ENCODE measurements around the gene MPHOSPH8. TPM values are rescaled to one million over a fixed set of nuclear protein-coding genes. Genes with fewer than 3 reads are reported as not detected.

Gene MPHOSPH8
- total RNA-seq, 4 donors from 2014 or later, result 21.4 to 42.2 (median 26.9) TPM

DNA sequence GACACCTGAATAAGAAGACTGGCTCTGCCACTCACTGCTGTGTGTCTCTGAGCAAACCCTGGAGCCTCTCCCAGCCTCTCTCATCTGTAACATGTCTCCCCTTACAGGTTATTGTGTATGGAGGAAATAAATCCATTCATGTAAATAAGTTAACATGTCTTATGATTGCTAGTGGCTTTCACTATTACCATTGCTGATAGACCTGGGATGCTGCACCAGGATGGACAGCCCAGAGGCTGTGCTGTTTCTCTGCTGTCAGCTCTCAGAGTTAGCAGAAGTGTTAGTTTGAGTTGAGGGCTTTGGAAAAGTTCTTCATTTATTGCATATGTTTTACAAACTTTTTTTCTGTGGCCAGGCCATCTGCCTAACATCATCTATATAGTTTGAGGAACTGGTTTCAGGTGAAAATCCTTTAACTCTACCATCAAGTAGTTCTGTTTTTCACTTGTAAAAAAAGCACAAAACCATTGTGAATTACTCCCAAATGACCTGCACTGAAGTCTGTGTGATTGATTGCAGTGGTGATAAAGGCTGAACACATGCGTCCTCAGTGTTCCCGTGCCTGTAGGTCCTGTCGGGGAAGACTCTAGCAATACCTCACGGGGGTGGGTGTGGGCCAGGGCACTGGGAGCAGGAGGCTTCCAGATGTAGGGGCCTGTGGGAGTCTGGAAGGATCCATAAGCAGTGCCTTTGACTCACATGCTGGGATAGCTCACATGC, 24.6 kb downstream of the MPHOSPH8 start:
- DNase-seq (ENCODE audit: low spot score), result no peak

DNA sequence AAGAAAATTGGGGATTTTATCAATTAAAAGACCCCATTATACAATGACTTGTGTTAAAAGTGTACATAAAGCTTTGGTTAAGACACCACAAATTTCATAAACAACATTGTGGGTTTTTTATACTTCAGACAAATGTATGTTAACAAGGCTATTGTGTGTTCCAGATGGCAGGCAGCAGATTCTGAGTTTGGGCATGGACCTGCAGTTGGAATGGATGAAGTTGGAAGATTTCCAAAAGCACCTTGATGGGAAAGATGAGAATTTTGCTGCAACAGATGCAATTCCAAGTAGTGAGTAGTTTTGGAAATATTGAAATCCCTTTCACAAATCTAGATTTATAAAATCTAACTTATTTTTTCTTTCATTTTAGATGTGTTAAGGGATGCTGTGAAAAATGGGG, 25.4 kb downstream of the MPHOSPH8 start:
- ATAC-seq (ENCODE audit: low FRiP score), result no peak

More for the DNA sequence above, 24.6 kb downstream of the MPHOSPH8 start:
- ATAC-seq (ENCODE audit: low FRiP score), result no peak
- TF ChIP-seq, protein P1, sequence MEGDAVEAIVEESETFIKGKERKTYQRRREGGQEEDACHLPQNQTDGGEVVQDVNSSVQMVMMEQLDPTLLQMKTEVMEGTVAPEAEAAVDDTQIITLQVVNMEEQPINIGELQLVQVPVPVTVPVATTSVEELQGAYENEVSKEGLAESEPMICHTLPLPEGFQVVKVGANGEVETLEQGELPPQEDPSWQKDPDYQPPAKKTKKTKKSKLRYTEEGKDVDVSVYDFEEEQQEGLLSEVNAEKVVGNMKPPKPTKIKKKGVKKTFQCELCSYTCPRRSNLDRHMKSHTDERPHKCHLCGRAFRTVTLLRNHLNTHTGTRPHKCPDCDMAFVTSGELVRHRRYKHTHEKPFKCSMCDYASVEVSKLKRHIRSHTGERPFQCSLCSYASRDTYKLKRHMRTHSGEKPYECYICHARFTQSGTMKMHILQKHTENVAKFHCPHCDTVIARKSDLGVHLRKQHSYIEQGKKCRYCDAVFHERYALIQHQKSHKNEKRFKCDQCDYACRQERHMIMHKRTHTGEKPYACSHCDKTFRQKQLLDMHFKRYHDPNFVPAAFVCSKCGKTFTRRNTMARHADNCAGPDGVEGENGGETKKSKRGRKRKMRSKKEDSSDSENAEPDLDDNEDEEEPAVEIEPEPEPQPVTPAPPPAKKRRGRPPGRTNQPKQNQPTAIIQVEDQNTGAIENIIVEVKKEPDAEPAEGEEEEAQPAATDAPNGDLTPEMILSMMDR (IDR thresholded peaks at IDR 0.05), result no peak

DNA sequence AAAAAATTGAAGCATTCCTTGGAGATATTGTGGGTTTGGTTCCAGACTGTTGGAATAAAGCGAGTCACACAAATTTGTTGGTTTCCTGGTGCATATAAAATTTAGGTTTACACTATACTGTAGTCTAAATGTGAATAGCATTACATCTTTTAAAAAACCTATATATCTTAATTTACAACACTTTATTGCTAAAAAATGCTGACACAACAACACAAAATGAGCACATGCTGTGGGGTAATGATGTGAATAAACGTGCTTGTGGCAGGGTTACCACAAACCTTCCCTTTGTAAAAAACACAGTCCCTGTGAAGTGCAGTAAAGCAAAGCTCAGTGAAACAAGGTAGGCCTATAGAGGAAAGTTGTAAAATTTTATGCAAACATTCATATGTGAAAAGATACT, 27.7 kb downstream of the MPHOSPH8 start:
- TF ChIP-seq, protein P1 (IDR thresholded peaks at IDR 0.05), result no peak
- no peak for DNase-seq (ENCODE audit: low spot score)

More for the DNA sequence above, 25.4 kb downstream of the MPHOSPH8 start:
- no peak for DNase-seq (ENCODE audit: low spot score)
- TF ChIP-seq, protein P1 (IDR thresholded peaks at IDR 0.05), result no peak

DNA sequence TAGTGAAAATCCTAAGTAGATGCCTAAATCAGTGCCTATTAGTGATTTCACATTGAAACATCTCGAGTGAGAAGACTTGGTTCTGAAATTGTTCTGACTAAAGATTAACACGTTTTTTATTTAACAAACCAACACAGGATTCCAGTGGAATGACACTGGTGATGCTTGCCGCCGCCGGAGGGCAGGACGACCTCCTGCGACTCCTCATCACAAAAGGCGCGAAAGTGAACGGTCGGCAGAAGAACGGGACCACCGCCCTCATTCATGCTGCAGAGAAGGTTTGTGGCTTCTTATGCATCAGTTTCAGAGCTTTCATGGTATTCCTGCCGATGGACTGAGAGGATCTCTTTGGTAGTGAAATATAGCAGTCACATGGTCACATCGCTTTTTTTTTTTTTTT, 28.1 kb downstream of the MPHOSPH8 start:
- DNase-seq (ENCODE audit: low spot score), result no peak
- TF ChIP-seq, protein P1 (IDR thresholded peaks at IDR 0.05), result no peak
- ATAC-seq (ENCODE audit: low FRiP score), result no peak

More for the DNA sequence above, 27.7 kb downstream of the MPHOSPH8 start:
- no peak for ATAC-seq (ENCODE audit: low FRiP score)

DNA sequence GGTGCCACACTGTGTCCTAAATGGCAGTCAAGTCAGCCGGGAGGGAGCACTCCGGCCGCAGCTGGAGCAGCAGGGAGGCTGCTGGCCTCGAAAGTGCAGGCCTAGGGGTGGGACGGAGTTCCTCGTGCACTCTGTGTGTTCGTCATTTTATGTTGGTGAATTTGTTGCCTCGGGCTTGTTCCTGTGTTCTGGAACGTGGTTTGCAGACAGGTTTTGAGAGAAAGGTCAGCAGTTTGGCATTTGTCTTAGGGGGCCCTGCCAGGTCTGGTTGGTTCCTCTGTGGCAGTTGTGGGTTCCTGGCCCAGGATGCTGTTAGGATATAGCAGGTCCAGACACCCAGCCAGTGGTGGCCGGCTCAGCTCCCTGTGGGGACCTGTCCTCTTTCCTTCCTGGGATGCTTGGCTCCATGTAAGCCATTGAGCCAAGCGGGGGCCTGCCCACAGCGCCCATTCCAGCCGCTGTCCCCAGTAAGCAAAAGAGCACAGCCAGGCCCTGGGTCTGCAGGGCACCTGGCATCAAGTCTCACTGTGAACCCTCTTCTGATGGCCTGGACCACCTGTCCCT, 30.0 kb downstream of the MPHOSPH8 start:
- ATAC-seq (ENCODE audit: low FRiP score), result no peak
- TF ChIP-seq, protein P1 (IDR thresholded peaks at IDR 0.05), result no peak

DNA sequence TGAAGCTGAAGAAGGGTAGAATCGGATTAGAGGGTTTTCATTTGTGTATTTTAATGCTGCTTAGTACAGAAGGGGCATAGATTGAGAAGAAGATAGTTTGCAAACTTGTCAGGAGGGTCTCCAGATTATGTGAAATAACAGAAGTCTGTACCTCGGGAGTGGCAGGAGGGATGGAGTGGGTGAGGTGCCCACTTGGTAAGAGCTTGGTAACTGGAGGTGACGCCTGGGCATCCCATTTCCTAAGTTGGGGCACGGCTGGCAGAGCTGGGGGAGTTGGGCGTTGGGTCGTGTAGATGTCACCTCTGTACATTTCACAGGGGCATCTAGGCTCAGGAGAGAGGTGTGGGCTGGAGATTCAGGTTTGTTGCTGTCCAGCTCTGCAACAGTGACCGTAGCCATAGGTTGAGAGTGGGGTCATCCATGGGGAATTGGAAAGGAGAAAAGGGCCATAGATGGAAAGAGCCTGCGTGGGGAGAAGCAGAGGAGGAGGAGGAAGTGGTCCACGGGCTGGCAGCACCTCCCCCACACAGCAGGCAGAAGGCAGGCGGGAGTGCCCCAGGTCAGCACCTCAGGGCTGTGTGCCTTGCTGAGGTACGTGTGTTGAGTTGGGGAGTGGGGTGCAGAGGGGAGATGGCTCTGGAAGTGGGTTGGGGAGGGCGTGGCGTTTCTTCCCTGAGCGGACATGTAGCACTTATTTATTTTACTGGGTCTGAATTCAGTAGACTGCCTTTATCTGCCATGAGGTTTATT, 31.2 kb downstream of the MPHOSPH8 start:
- DNase-seq (ENCODE audit: low spot score) (no peak), ATAC-seq (ENCODE audit: low FRiP score) (no peak)
- TF ChIP-seq, protein P1 (IDR thresholded peaks at IDR 0.05), result no peak

More for the DNA sequence above, 30.0 kb downstream of the MPHOSPH8 start:
- no peak for DNase-seq (ENCODE audit: low spot score)

All from omental fat pad (tissue), 4 donors.